NCI-H460 (cell line): ENCODE measurements around the gene KBTBD2. TPM values are rescaled to one million over a fixed set of nuclear protein-coding genes. Genes with fewer than 3 reads are reported as not detected.
A peak's percentile ranks its signal among the peaks of the same experiment; 100 is the strongest.
"Not testable (repeated sequence)": the region's sequence is repeated elsewhere in the genome, so short reads cannot be mapped to it uniquely, and the experiment has no call there.

Source experiments
- DNase-seq: peaks from one replicate; pipeline ENCODE4 v3.0.0-alpha.2; 2016; ENCODE audit warnings: low read depth; ENCODE audit errors: extremely low read depth
- total RNA-seq: library from RNA; depleted of rRNA; stranded (reverse); fragments of >200 nt; shearing (Covaris generic); gene quantifications from 2 replicates; pipeline ENCODE4 v1.2.3, GENCODE V29; 2014; rRNA removed

Gene KBTBD2
- total RNA-seq, 1 experiment from 2014 or later: 49.8 TPM

- no peak for DNase-seq
Measured at GRCh38 chr7:32858648-32859047, 32.9 kb downstream of the KBTBD2 start.

GRCh38 chr7:32857063-32857462, 34.5 kb downstream of the KBTBD2 start:
- not testable (repeated sequence) for DNase-seq

GRCh38 chr7:32855837-32856775, 35.5 kb downstream of the KBTBD2 start:
- DNase-seq: not testable (repeated sequence)

GRCh38 chr7:32850654-32851053, 40.9 kb downstream of the KBTBD2 start:
- DNase-seq: not testable (repeated sequence)

GRCh38 chr7:32848655-32849054, 42.9 kb downstream of the KBTBD2 start:
- not testable (repeated sequence) for DNase-seq

- DNase-seq: peak; percentile 75
Measured at GRCh38 chr7:32846630-32847225, 44.8 kb downstream of the KBTBD2 start.

- DNase-seq: not testable (repeated sequence)
Measured at GRCh38 chr7:32844748-32845147, 46.8 kb downstream of the KBTBD2 start.

GRCh38 chr7:32843763-32844162, 47.8 kb downstream of the KBTBD2 start:
- DNase-seq: not testable (repeated sequence)

GRCh38 chr7:32839846-32840245, 51.7 kb downstream of the KBTBD2 start:
- DNase-seq: not testable (repeated sequence)

- DNase-seq: not testable (repeated sequence)
Measured at GRCh38 chr7:32828996-32829752, 62.4 kb downstream of the KBTBD2 start.

Other genes with a start within 250 kb of the KBTBD2 start
- gene FKBP9, start 65.7 kb upstream of the KBTBD2 start, total RNA-seq: 130 and 146 TPM in 2 replicates
- gene NT5C3A, start 171.0 kb upstream of the KBTBD2 start, total RNA-seq: 67.1 and 76.5 TPM in 2 replicates
- gene RP9, start 217.6 kb upstream of the KBTBD2 start, total RNA-seq: 35.7 and 35.8 TPM in 2 replicates
- 6.8 and 9.0 TPM in 2 replicates for gene BBS9, start 237.8 kb upstream of the KBTBD2 start, total RNA-seq